Activated naive CD8-positive, alpha-beta T cell (primary cell): ENCODE measurements around the gene NRXN3.

Experiments
- H3K27ac Mint-ChIP-seq: one replicate; pipeline ENCODE4 v1.8.0; 2021; ENCODE audit warnings: mixed read lengths
- H3K27me3 Mint-ChIP-seq: one replicate; pipeline ENCODE4 v1.8.0; 2021; ENCODE audit warnings: mixed read lengths
- H3K36me3 Mint-ChIP-seq: one replicate; pipeline ENCODE4 v1.8.0; 2021; ENCODE audit warnings: mixed read lengths
- H3K4me1 Mint-ChIP-seq: one replicate; pipeline ENCODE4 v1.8.0; 2021; ENCODE audit warnings: low read depth, mixed read lengths
- H3K4me3 Mint-ChIP-seq: one replicate; pipeline ENCODE4 v1.8.0; 2021; ENCODE audit warnings: mild to moderate bottlenecking, mixed read lengths
- H3K9me3 Mint-ChIP-seq: one replicate; pipeline ENCODE4 v1.8.0; 2021; ENCODE audit warnings: low read depth, mixed read lengths

NRXN3 gene

GRCh38 chr14:79809849-79810612 is 1639.9 kb downstream of the NRXN3 start:
- H3K36me3 Mint-ChIP-seq, result no peaks in the 10 kb centered on the region
- H3K27me3 Mint-ChIP-seq, result no peaks in the 10 kb centered on the region
- no peaks in the 10 kb centered on the region for H3K9me3 Mint-ChIP-seq
- H3K4me3 Mint-ChIP-seq, result no peak overlapping the region
- H3K27ac Mint-ChIP-seq, result no peak overlapping the region
- no peaks in the 10 kb centered on the region for H3K4me1 Mint-ChIP-seq

- no peaks in the 10 kb centered on the region for H3K36me3 Mint-ChIP-seq
- H3K9me3 Mint-ChIP-seq, result no peaks in the 10 kb centered on the region
- peaks cover 2% of the 10 kb centered on the region for H3K27me3 Mint-ChIP-seq
- no peak overlapping the region for H3K4me3 Mint-ChIP-seq
- H3K27ac Mint-ChIP-seq, result no peak overlapping the region
- no peaks in the 10 kb centered on the region for H3K4me1 Mint-ChIP-seq
Measured at GRCh38 chr14:79820866-79821535, 1650.8 kb downstream of the NRXN3 start.

- Mint-ChIP-seq H3K36me3 (no peaks in the 10 kb centered on the region), H3K27me3 (peaks cover 2% of the 10 kb centered on the region), H3K27ac (no peak overlapping the region), H3K4me1 (no peaks in the 10 kb centered on the region), H3K9me3 (peaks cover 3% of the 10 kb centered on the region), H3K4me3 (no peak overlapping the region)
Measured at GRCh38 chr14:79822034-79822433, 1651.9 kb downstream of the NRXN3 start.

DNA sequence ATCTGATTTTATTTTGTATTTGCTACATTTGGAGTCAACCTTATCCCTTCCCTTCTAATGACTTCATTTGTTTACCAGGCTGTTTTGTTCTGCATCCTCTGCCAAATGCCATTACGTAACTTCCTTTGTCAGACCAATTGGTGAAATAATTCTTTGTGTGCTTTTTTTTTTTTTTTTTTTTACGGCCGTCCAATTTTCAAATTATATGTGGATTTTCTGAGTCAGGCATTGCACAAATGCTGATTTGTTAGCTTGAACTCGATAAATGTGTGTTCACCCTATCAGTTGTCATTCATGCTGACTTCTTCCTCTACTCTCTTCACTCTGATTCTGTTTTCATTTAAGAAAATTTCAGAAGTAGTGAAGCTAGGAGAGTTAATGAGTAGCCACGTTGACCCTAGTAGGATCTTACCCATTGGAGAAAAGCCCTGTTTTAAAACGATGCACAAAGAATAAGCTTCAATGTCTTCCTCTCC is 1654.9 kb downstream of the NRXN3 start:
- no peaks in the 10 kb centered on the region for H3K27me3 Mint-ChIP-seq
- H3K9me3 Mint-ChIP-seq, result peaks cover 3% of the 10 kb centered on the region
- H3K27ac Mint-ChIP-seq, result no peak overlapping the region
- H3K36me3 Mint-ChIP-seq, result no peaks in the 10 kb centered on the region
- no peaks in the 10 kb centered on the region for H3K4me1 Mint-ChIP-seq
- H3K4me3 Mint-ChIP-seq, result no peak overlapping the region

- no peaks in the 10 kb centered on the region for H3K36me3 Mint-ChIP-seq
- peaks cover 3% of the 10 kb centered on the region for H3K9me3 Mint-ChIP-seq
- H3K4me3 Mint-ChIP-seq, result no peak overlapping the region
- H3K4me1 Mint-ChIP-seq, result no peaks in the 10 kb centered on the region
- no peaks in the 10 kb centered on the region for H3K27me3 Mint-ChIP-seq
- H3K27ac Mint-ChIP-seq, result no peak overlapping the region
Measured at GRCh38 chr14:79826362-79826761, 1656.2 kb downstream of the NRXN3 start.

GRCh38 chr14:79829405-79830166 is 1659.4 kb downstream of the NRXN3 start:
- H3K27me3 Mint-ChIP-seq, result peaks cover 1% of the 10 kb centered on the region
- H3K36me3 Mint-ChIP-seq, result no peaks in the 10 kb centered on the region
- no peak overlapping the region for H3K4me3 Mint-ChIP-seq
- H3K4me1 Mint-ChIP-seq, result no peaks in the 10 kb centered on the region
- H3K9me3 Mint-ChIP-seq, result peaks cover 3% of the 10 kb centered on the region
- H3K27ac Mint-ChIP-seq, result no peak overlapping the region

GRCh38 chr14:79831195-79831892 is 1661.2 kb downstream of the NRXN3 start:
- Mint-ChIP-seq H3K4me1 (no peaks in the 10 kb centered on the region), H3K36me3 (no peaks in the 10 kb centered on the region), H3K9me3 (peaks cover 3% of the 10 kb centered on the region), H3K4me3 (no peak overlapping the region), H3K27me3 (peaks cover 1% of the 10 kb centered on the region), H3K27ac (no peak overlapping the region)

GRCh38 chr14:79833781-79834180 is 1663.6 kb downstream of the NRXN3 start:
- Mint-ChIP-seq H3K36me3 (no peaks in the 10 kb centered on the region), H3K27me3 (peaks cover 1% of the 10 kb centered on the region), H3K9me3 (no peaks in the 10 kb centered on the region), H3K4me1 (no peaks in the 10 kb centered on the region), H3K4me3 (no peak overlapping the region), H3K27ac (no peak overlapping the region)

DNA sequence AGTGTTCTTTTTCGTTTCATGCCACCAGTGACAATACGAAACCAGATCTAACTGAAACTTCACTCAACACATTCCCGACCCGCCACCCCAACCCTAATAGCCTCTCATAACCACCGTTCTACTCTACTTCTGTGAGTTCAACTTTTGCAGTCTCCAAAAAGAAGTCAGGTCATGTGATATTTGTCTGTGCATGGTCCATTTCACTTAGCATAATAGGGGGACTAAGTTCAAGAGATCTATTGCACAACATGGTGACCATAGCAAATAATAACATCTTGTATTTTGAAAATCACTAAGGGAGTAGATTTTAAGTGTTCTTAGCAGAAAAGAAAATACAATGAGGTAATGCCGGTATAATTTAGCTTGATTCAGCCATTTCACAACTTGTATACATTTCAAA is 1664.7 kb downstream of the NRXN3 start:
- no peak overlapping the region for H3K4me3 Mint-ChIP-seq
- H3K9me3 Mint-ChIP-seq, result no peaks in the 10 kb centered on the region
- H3K27ac Mint-ChIP-seq, result no peak overlapping the region
- peaks cover 1% of the 10 kb centered on the region for H3K27me3 Mint-ChIP-seq
- H3K4me1 Mint-ChIP-seq, result no peaks in the 10 kb centered on the region
- no peaks in the 10 kb centered on the region for H3K36me3 Mint-ChIP-seq

- no peak overlapping the region for H3K27ac Mint-ChIP-seq
- no peaks in the 10 kb centered on the region for H3K9me3 Mint-ChIP-seq
- no peak overlapping the region for H3K4me3 Mint-ChIP-seq
- no peaks in the 10 kb centered on the region for H3K4me1 Mint-ChIP-seq
- no peaks in the 10 kb centered on the region for H3K36me3 Mint-ChIP-seq
- peaks cover 1% of the 10 kb centered on the region for H3K27me3 Mint-ChIP-seq
Measured at GRCh38 chr14:79836577-79836976, 1666.4 kb downstream of the NRXN3 start.

GRCh38 chr14:79837699-79838098 is 1667.5 kb downstream of the NRXN3 start:
- H3K9me3 Mint-ChIP-seq, result no peaks in the 10 kb centered on the region

DNA sequence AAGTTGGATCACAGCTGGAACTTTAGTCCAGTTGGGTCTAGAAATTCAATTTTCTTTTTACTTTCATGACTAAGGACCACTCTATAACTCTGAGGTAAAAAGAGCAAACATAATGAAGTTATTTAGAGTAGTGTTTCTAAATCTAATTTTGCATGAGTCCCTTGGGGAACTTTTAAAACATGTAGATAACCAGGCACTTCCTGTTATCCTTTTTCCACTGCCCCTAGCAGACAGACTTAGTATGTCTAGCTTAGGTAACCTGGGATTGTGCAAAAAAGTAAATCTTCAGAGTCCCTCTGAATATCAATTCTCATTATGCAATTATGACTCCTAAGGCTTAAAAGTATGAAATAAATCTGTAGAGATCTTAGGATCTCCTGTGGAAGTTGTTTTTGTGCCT is 1669.9 kb downstream of the NRXN3 start:
- Mint-ChIP-seq H3K4me1 (no peaks in the 10 kb centered on the region), H3K4me3 (no peak overlapping the region), H3K9me3 (no peaks in the 10 kb centered on the region), H3K27ac (no peak overlapping the region), H3K36me3 (no peaks in the 10 kb centered on the region), H3K27me3 (no peaks in the 10 kb centered on the region)

More at GRCh38 chr14:79837699-79838098, 1667.5 kb downstream of the NRXN3 start:
- Mint-ChIP-seq H3K4me1 (no peaks in the 10 kb centered on the region), H3K27me3 (no peaks in the 10 kb centered on the region), H3K36me3 (no peaks in the 10 kb centered on the region), H3K4me3 (no peak overlapping the region), H3K27ac (no peak overlapping the region)

DNA sequence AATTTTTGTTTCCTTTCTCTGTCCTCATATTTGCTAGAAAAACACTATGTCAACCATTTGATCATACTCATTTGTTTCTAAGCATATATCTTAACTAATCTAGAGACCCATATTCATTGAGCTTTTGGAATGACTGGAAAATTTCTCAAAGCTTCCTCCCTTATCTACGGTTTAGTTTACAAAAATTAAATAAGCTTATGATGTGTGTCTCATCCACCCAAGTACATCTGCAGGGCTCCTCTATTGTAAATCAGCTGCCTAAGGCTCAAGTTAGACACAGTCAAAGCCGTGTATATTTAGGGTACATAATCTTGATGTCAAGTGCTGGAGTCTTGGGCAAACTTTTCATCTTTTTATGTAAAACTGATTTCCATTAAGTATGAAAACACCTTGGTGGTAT is 1670.7 kb downstream of the NRXN3 start:
- Mint-ChIP-seq H3K27ac (no peak overlapping the region), H3K4me1 (no peaks in the 10 kb centered on the region), H3K27me3 (no peaks in the 10 kb centered on the region), H3K4me3 (no peak overlapping the region), H3K9me3 (no peaks in the 10 kb centered on the region), H3K36me3 (no peaks in the 10 kb centered on the region)

DNA sequence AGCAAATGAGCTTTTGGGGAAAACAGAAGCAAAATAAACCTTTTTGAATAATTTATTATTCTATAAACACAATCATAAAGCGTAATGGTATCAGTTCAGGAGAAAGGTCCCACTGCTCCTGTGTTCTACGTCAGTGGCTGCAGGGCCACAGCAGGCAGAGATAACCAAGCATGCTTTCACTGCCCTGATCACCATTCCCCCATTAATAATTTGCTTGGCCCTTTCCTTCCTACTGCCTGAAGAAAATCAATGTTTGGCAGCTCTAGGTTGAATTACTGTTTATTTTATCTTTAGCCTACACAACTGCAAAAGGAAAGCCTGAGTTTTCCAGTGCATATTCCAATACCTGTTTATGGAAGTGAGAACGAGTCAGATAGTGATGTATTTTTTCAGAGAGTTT is 1671.3 kb downstream of the NRXN3 start:
- H3K36me3 Mint-ChIP-seq, result no peaks in the 10 kb centered on the region
- H3K27me3 Mint-ChIP-seq, result no peaks in the 10 kb centered on the region
- H3K4me3 Mint-ChIP-seq, result no peak overlapping the region
- H3K4me1 Mint-ChIP-seq, result no peaks in the 10 kb centered on the region
- H3K9me3 Mint-ChIP-seq, result no peaks in the 10 kb centered on the region
- H3K27ac Mint-ChIP-seq, result no peak overlapping the region

GRCh38 chr14:79842270-79842669 is 1672.1 kb downstream of the NRXN3 start:
- H3K9me3 Mint-ChIP-seq, result no peaks in the 10 kb centered on the region
- H3K36me3 Mint-ChIP-seq, result no peaks in the 10 kb centered on the region
- no peak overlapping the region for H3K4me3 Mint-ChIP-seq
- H3K27ac Mint-ChIP-seq, result no peak overlapping the region
- no peaks in the 10 kb centered on the region for H3K27me3 Mint-ChIP-seq
- H3K4me1 Mint-ChIP-seq, result no peaks in the 10 kb centered on the region
